T-helper 2 cell treated with Interferon-gamma antibody and Interleukin-4, amounts not matched to agents 5 μg/mL and 100 μg/mL, for 36 hours (primary cell): ENCODE results near the gene ABI1.

Source experiments
- DNase-seq: peaks from one replicate; pipeline ENCODE4 v3.0.0; 2021; ENCODE audit warnings: low spot score
- H3K27ac Mint-ChIP-seq: one replicate; pipeline ENCODE4 v1.8.0; 2021; ENCODE audit warnings: mild to moderate bottlenecking, mixed read lengths
- H3K27me3 Mint-ChIP-seq: one replicate; pipeline ENCODE4 v1.8.0; 2021; ENCODE audit warnings: low read depth, mixed read lengths
- H3K36me3 Mint-ChIP-seq: one replicate; pipeline ENCODE4 v1.8.0; 2021; ENCODE audit warnings: low read depth, mixed read lengths
- H3K4me1 Mint-ChIP-seq: one replicate; pipeline ENCODE4 v1.8.0; 2021; ENCODE audit warnings: low read depth, mixed read lengths
- H3K4me3 Mint-ChIP-seq: one replicate; pipeline ENCODE4 v1.8.0; 2022; ENCODE audit warnings: mild to moderate bottlenecking, moderate library complexity, mixed read lengths
- H3K9me3 Mint-ChIP-seq: one replicate; pipeline ENCODE4 v1.8.0; 2021; ENCODE audit warnings: mixed read lengths

The ABI1 gene

GRCh38 chr10:26721561-26721960 lies 139.2 kb downstream of the ABI1 start:
- peak overlapping the region; percentile 57 for H3K4me3 Mint-ChIP-seq
- H3K4me1 Mint-ChIP-seq, result peaks cover 26% of the 10 kb centered on the region
- peak; percentile 79 for DNase-seq
- H3K9me3 Mint-ChIP-seq, result no peaks in the 10 kb centered on the region
- H3K27me3 Mint-ChIP-seq, result no peaks in the 10 kb centered on the region
- H3K36me3 Mint-ChIP-seq, result peaks cover 58% of the 10 kb centered on the region
- peak overlapping the region; percentile 93 for H3K27ac Mint-ChIP-seq

DNA sequence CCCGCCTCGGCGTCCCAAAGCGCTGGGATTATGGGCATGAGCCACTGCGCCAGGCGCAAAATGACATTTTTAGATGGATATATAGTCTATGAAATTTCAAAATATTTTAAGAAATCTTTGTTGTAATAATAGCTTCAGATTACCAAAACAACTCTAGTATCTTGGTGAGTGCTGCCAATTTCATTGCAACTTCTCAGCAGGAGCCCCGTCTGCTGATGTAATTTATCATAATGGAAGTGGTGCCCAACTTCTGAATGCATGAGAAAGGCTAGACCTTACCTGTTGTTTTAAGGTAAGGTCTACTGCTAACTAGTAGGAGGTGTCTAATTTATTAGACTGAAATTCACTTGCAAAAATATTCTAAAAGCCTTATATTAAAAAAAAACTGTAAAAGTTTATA lies 143.3 kb downstream of the ABI1 start:
- peaks cover 49% of the 10 kb centered on the region for H3K36me3 Mint-ChIP-seq
- H3K4me3 Mint-ChIP-seq, result no peak overlapping the region
- no peak for DNase-seq
- H3K27me3 Mint-ChIP-seq, result no peaks in the 10 kb centered on the region
- H3K4me1 Mint-ChIP-seq, result peaks cover 25% of the 10 kb centered on the region
- no peaks in the 10 kb centered on the region for H3K9me3 Mint-ChIP-seq
- H3K27ac Mint-ChIP-seq, result no peak overlapping the region

DNA sequence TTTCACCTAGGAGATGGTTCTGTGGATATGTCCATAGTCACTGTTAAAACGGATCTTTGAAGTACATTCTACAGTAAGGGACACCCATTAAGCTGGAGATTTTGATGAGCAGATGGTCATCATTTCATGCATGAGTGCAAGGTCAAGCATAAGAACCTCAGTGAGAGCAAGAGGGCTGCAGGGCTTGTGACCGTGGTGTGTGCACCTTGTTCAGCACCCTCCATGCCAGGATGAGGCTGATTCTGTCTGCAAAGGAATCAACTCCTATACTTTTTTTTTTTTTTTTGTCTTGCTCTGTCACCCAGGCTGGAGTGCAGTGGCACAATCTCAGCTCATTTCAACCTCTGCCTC lies 145.6 kb downstream of the ABI1 start:
- peaks cover 38% of the 10 kb centered on the region for H3K36me3 Mint-ChIP-seq
- H3K27ac Mint-ChIP-seq, result peak overlapping the region; percentile 28
- H3K4me3 Mint-ChIP-seq, result no peak overlapping the region
- H3K27me3 Mint-ChIP-seq, result no peaks in the 10 kb centered on the region
- H3K9me3 Mint-ChIP-seq, result no peaks in the 10 kb centered on the region
- DNase-seq, result no peak
- H3K4me1 Mint-ChIP-seq, result peaks cover 11% of the 10 kb centered on the region

- peaks cover 6% of the 10 kb centered on the region for H3K4me1 Mint-ChIP-seq
- no peak overlapping the region for H3K27ac Mint-ChIP-seq
- peaks cover 35% of the 10 kb centered on the region for H3K36me3 Mint-ChIP-seq
- no peak for DNase-seq
- H3K9me3 Mint-ChIP-seq, result no peaks in the 10 kb centered on the region
- H3K27me3 Mint-ChIP-seq, result no peaks in the 10 kb centered on the region
- H3K4me3 Mint-ChIP-seq, result no peak overlapping the region
These were observed 146.2 kb downstream of the ABI1 start for GRCh38 chr10:26714415-26715136.

DNA sequence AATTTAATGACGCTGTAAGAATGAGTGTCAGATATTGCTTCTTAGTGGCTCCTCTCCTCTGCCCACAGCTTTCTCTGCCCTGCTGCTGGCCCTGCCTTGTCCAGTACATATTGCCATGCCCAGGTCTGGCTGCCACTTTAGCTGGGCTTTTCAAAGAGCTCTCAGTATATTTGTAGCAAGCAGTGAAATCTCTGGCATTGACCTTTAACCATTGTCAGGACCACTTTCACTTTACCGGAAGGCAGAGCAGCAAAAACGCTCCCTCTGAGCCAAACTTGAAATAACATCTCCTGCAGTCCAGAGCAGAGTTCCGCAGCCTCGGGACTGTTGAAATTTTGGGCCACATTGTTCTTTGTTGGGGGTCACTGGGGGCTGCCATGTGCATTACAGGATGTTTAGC lies 149.4 kb downstream of the ABI1 start:
- Mint-ChIP-seq H3K36me3 (peaks cover 47% of the 10 kb centered on the region), H3K9me3 (no peaks in the 10 kb centered on the region), H3K4me3 (no peak overlapping the region), H3K27ac (no peak overlapping the region), H3K4me1 (peaks cover 8% of the 10 kb centered on the region), H3K27me3 (no peaks in the 10 kb centered on the region)
- no peak for DNase-seq

DNA sequence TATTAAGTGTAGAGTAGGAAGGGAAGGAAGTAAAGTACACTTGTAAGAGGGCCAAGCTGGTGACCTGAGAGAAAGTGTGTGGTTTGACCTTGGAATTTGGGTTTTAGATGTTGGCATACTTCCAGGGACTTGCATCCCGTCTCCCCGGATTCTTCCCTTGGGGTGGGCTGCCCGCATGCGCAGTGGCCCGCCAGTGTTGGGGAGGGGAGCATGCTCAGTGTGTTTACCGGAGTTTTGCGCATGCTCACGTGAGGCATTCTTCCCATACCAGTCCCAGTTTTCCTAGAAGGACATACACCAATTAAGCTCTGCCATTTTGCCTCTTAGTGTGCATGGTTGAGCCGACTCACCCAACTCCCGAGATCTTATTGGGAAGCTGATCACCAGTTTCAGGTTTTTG lies 153.8 kb downstream of the ABI1 start:
- Mint-ChIP-seq H3K27me3 (no peaks in the 10 kb centered on the region), H3K36me3 (peaks cover 53% of the 10 kb centered on the region), H3K27ac (no peak overlapping the region)

GRCh38 chr10:26706206-26706605 lies 154.6 kb downstream of the ABI1 start:
- H3K9me3 Mint-ChIP-seq, result no peaks in the 10 kb centered on the region
- H3K36me3 Mint-ChIP-seq, result peaks cover 55% of the 10 kb centered on the region
- H3K4me1 Mint-ChIP-seq, result peaks cover 18% of the 10 kb centered on the region
- peak overlapping the region; percentile 32 for H3K27ac Mint-ChIP-seq
- DNase-seq, result no peak
- no peak overlapping the region for H3K4me3 Mint-ChIP-seq
- no peaks in the 10 kb centered on the region for H3K27me3 Mint-ChIP-seq

More for the DNA sequence above, 153.8 kb downstream of the ABI1 start:
- DNase-seq, result no peak
- no peak overlapping the region for H3K4me3 Mint-ChIP-seq
- peaks cover 17% of the 10 kb centered on the region for H3K4me1 Mint-ChIP-seq
- no peaks in the 10 kb centered on the region for H3K9me3 Mint-ChIP-seq

DNA sequence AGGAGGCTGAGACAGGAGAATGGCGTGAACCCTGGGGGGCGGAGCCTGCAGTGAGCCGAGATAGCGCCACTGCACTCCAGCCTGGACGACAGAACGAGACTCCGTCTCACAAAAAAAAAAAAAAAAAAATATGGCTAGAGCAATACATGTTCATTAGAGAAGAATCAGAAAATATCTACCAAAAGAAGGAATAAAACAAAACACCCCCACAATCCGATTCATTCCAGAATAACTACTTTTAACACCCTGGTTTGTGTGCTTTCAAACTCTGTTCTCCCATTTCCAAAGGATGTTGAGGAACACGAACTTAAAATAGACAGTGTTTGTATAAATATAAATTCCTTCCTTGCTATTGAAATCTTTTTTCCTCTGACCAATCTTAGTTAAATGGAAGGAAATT lies 156.8 kb downstream of the ABI1 start:
- no peaks in the 10 kb centered on the region for H3K27me3 Mint-ChIP-seq
- H3K36me3 Mint-ChIP-seq, result peaks cover 62% of the 10 kb centered on the region
- H3K4me3 Mint-ChIP-seq, result no peak overlapping the region
- no peak for DNase-seq
- no peak overlapping the region for H3K27ac Mint-ChIP-seq
- H3K4me1 Mint-ChIP-seq, result peaks cover 30% of the 10 kb centered on the region
- no peaks in the 10 kb centered on the region for H3K9me3 Mint-ChIP-seq

- Mint-ChIP-seq H3K36me3 (peaks cover 56% of the 10 kb centered on the region), H3K4me3 (no peak overlapping the region), H3K27me3 (no peaks in the 10 kb centered on the region), H3K9me3 (no peaks in the 10 kb centered on the region), H3K4me1 (peaks cover 37% of the 10 kb centered on the region), H3K27ac (no peak overlapping the region)
- no peak for DNase-seq
These were observed 157.7 kb downstream of the ABI1 start for GRCh38 chr10:26703096-26703495.

- Mint-ChIP-seq H3K4me1 (peaks cover 36% of the 10 kb centered on the region), H3K27ac (no peak overlapping the region), H3K4me3 (no peak overlapping the region), H3K9me3 (no peaks in the 10 kb centered on the region), H3K36me3 (peaks cover 40% of the 10 kb centered on the region), H3K27me3 (no peaks in the 10 kb centered on the region)
- no peak for DNase-seq
These were observed 159.7 kb downstream of the ABI1 start for GRCh38 chr10:26700884-26701630.

GRCh38 chr10:26699631-26700030 lies 161.1 kb downstream of the ABI1 start:
- Mint-ChIP-seq H3K27me3 (no peaks in the 10 kb centered on the region), H3K36me3 (peaks cover 35% of the 10 kb centered on the region), H3K9me3 (no peaks in the 10 kb centered on the region), H3K4me3 (peak overlapping the region; percentile 42), H3K4me1 (peaks cover 33% of the 10 kb centered on the region), H3K27ac (no peak overlapping the region)
- no peak for DNase-seq

- H3K4me1 Mint-ChIP-seq, result peaks cover 33% of the 10 kb centered on the region
- peak overlapping the region; percentile 97 for H3K4me3 Mint-ChIP-seq
- no peak for DNase-seq
- peaks cover 31% of the 10 kb centered on the region for H3K36me3 Mint-ChIP-seq
- H3K27ac Mint-ChIP-seq, result peak overlapping the region; percentile 53
- H3K27me3 Mint-ChIP-seq, result no peaks in the 10 kb centered on the region
- no peaks in the 10 kb centered on the region for H3K9me3 Mint-ChIP-seq
These were observed 161.8 kb downstream of the ABI1 start for GRCh38 chr10:26698909-26699308.

DNA sequence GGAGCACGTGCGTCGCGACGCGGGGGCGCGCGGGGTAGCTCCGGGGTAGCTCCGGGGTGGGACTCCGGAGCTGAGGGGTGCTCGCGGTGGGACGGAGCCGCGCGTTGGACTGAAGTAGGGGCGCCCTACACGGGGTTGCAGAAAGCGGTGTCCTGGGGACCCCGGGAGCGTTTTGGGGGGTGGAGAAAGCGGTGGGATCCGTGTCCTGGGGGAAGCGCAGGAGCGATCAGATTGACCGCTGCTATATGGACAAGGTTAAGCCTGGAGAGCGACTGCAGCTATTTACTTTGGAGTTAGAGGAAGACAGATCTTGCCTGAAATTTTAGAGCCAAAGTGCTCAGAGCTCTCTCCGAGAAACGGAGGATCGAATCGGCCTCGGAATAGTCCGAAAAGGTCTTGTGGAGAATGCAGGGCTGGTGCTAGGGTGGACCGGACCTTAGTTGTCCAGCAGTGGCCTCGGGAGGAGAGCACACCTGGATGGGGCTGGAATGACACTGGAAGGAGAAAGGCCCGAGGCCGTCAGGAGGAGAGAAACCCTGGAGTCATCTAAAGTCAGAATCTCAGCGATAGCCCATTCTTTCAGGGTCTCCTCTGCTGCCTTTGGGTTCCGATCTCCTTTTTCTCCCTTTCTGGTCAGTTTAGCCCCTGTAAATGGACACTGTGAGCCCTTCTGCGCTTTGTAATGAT lies 162.7 kb downstream of the ABI1 start:
- peak overlapping the region; percentile 97 for H3K4me3 Mint-ChIP-seq
- no peak for DNase-seq
- peaks cover 37% of the 10 kb centered on the region for H3K4me1 Mint-ChIP-seq

More for the DNA sequence above, 162.7 kb downstream of the ABI1 start:
- no peaks in the 10 kb centered on the region for H3K27me3 Mint-ChIP-seq
- peak overlapping the region; percentile 85 for H3K27ac Mint-ChIP-seq
- peaks cover 27% of the 10 kb centered on the region for H3K36me3 Mint-ChIP-seq
- H3K9me3 Mint-ChIP-seq, result no peaks in the 10 kb centered on the region
